Measurements from ENCODE around the gene TSPYL4. TPM values are rescaled to one million over a fixed set of nuclear protein-coding genes. Genes with fewer than 3 reads are reported as not detected.
A peak's percentile ranks its signal among the peaks of the same experiment; 100 is the strongest.

TSPYL4 gene
- total and polyA plus RNA-seq, 2 of the 8 experiments (the other 6 are each of a cell fraction or from before 2014, with no cell fraction given): 20.5 to 22.6 TPM

DNA sequence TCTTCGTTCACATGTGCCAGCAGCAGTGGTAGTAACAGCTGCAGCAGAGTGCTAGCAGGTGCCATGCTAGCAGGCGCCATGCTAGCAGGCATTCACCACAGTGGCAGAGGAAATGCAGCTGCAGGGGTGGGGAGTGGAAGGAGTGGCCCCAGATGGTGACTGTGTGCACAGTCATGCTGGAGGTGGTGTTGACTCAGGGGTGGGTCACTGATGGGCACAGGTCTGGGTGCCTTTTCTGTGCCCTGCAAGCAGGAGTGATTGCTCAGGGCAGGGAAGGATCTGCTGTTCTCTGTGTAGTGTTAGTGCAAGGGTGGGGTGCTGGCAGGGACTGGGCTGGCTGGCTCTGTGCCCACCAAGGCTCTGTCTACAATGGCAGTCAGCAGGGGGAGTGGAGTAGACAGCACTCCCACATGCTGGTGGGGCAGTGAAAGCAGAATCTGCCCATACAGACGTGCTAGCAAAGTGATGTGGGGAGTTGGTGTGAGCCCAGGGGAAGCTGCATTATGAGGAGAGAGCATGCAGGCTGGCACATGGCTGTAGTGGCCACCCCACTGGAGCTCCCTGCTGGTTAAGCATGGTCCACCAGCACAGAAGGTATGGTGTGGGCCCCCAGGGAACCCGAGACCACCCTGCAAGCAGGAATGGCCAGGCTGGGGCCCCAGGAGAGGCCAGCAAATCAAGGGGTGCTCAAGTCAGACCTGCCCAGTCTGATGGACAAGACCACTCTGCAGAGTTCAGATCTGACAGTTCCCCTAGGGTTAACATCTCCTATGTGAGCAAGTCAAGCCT lies 11.4 kb upstream of the TSPYL4 start:
- POLR2A ChIA-PET (ENCODE audit: partially characterized antibody): interaction anchor here (1.3 to 3.7 kb wide), 2 partner anchors 10 to 14 kb away, joined by 5 to 23 read pairs; partner anchors contain the start of genes TSPYL1 and TSPYL4
- Histone ChIP-seq H3K56ac (replicated peaks; ENCODE audit: insufficient read length, low read depth, low read length) (no peak overlapping the region), H2BK120ac (replicated peaks; ENCODE audit: low read depth, low read length) (no peak overlapping the region), H3K9me3 (ENCODE audit: insufficient read depth in 2 of 2, low read depth in 1 of 2, low read length in 1 of 2) (no peaks in the 10 kb centered on the region), H2AFZ (ENCODE audit: low read length) (no peak overlapping the region), H4K5ac (ENCODE audit: insufficient read length, low read depth, low read length) (no peak overlapping the region), H4K20me1 (replicated peaks in 1 of 2; ENCODE audit: control insufficient read depth in 1 of 2, insufficient read depth in 2 of 2, low read length in 2 of 2) (peaks cover 0 to 1% of the 10 kb centered on the region in 2 experiments), H3K4me1 (replicated peaks in 1 of 4; ENCODE audit: control insufficient read depth in 3 of 4, insufficient read depth in 4 of 4, low read length in 3 of 4) (no peaks in the 10 kb centered on the region), H3K23me2 (ENCODE audit: low read depth, low read length) (no peaks in the 10 kb centered on the region), H2BK12ac (ENCODE audit: low read depth, low read length) (no peak overlapping the region), H3K18ac (ENCODE audit: extremely low read depth, low read length) (no peak overlapping the region), H3K4me2 (ENCODE audit: insufficient read depth in 1 of 2, low read depth in 2 of 2, low read length in 2 of 2) (no peak overlapping the region), H3K79me1 (ENCODE audit: low read depth, low read length) (no peaks in the 10 kb centered on the region; the same call in 1 of the 2 replicates), H3K4me3 (ENCODE audit: extremely low read depth in 1 of 4, insufficient read depth in 2 of 4, low read depth in 3 of 4, low read length in 4 of 4) (no peak overlapping the region), H4K8ac (ENCODE audit: extremely low read depth, insufficient read depth, low read length) (no peak overlapping the region), H3K79me2 (ENCODE audit: control insufficient read depth in 1 of 2, insufficient read depth in 2 of 2, low read length in 2 of 2) (no peaks in the 10 kb centered on the region), H3K36me3 (ENCODE audit: control insufficient read depth in 2 of 4, insufficient read depth in 4 of 4, low read length in 3 of 4) (no peaks in the 10 kb centered on the region), H3K4ac (replicated peaks; ENCODE audit: insufficient read length, low read depth, low read length) (no peak overlapping the region), H3K23ac (ENCODE audit: insufficient read length) (no peak overlapping the region), H2BK5ac (ENCODE audit: low read depth, low read length) (no peak overlapping the region), H3K14ac (ENCODE audit: insufficient read length) (no peak overlapping the region), H3K27ac (ENCODE audit: low read depth, low read length) (no peak overlapping the region), H3K9ac (replicated peaks in 1 of 4; ENCODE audit: extremely low read depth in 1 of 4, low read depth in 3 of 4, low read length in 3 of 4) (no peak overlapping the region), H2BK15ac (ENCODE audit: low read length) (0 out of 2 replicates have a peak overlapping the region, but pooled peaks have one; percentile 61), H2BK20ac (ENCODE audit: low read length) (no peak overlapping the region), H2AK5ac (ENCODE audit: low read depth, low read length) (no peak overlapping the region), H3K27me3 (replicated peaks in 1 of 4; ENCODE audit: control insufficient read depth in 3 of 4, extremely low read depth in 1 of 4, insufficient read depth in 3 of 4, low read length in 3 of 4) (no peaks in the 10 kb centered on the region), H4K91ac (replicated peaks; ENCODE audit: insufficient read length, low read length) (no peak overlapping the region)
- WGBS, 2 experiments (ENCODE audit: extremely low coverage in 1 of 2, insufficient coverage in 1 of 2, insufficient read length in 1 of 2, insufficient replicate concordance in 2 of 2, low coverage in 1 of 2, low lambda C conversion rate in 2 of 2, missing lambda C conversion rate in 1 of 2): 85% methylated on average over 4 of the region's 4 CpGs; no CpG with 5 or more reads in 1 of the 2 experiments
- DNase-seq (ENCODE audit: low read depth in 1 of 2, low spot score in 2 of 2) (no peak), FAIRE-seq (no peak)
- CTCF ChIA-PET (ENCODE audit: partially characterized antibody): interaction anchor here (0.6 to 1.6 kb wide), 7 partner anchors 14 to 301 kb away, joined by 3 to 7 read pairs (median 3); no protein-coding TSS in a partner anchor
- no peak for TF ChIP-seq ASH2L (IDR thresholded peaks at IDR 0.05; ENCODE audit: low read length)
- no peak for TF ChIP-seq POLR2A (IDR thresholded peaks at IDR 0.05; ENCODE audit: control extremely low read depth in 1 of 2, low read depth in 2 of 2, low read length in 2 of 2)
- TF ChIP-seq SUZ12 (IDR thresholded peaks at IDR 0.05; ENCODE audit: low read length): no peak
- no peak for TF ChIP-seq CTBP2 (IDR thresholded peaks at IDR 0.05; ENCODE audit: borderline replicate concordance, insufficient read depth, insufficient read length, low read length)
- no peak for TF ChIP-seq CHD1 (IDR thresholded peaks at IDR 0.05; ENCODE audit: low read depth, low read length)
- no peak for TF ChIP-seq KDM4A (IDR thresholded peaks at IDR 0.05; ENCODE audit: low read depth, low read length, severe bottlenecking)
- TF ChIP-seq CREB1 (IDR thresholded peaks at IDR 0.05): no peak
- TF ChIP-seq, protein P1, sequence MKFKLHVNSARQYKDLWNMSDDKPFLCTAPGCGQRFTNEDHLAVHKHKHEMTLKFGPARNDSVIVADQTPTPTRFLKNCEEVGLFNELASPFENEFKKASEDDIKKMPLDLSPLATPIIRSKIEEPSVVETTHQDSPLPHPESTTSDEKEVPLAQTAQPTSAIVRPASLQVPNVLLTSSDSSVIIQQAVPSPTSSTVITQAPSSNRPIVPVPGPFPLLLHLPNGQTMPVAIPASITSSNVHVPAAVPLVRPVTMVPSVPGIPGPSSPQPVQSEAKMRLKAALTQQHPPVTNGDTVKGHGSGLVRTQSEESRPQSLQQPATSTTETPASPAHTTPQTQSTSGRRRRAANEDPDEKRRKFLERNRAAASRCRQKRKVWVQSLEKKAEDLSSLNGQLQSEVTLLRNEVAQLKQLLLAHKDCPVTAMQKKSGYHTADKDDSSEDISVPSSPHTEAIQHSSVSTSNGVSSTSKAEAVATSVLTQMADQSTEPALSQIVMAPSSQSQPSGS (IDR thresholded peaks at IDR 0.05; ENCODE audit: low read length): no peak
- TF ChIP-seq GABPA (IDR thresholded peaks at IDR 0.05; ENCODE audit: borderline replicate concordance, insufficient read depth, low read length): no peak
- no peak for TF ChIP-seq TAF7 (optimal IDR thresholded peaks at IDR 0.05; ENCODE audit: borderline replicate concordance, low read depth, low read length)
